ENCODE results near the gene PPBP. TPM values are rescaled to one million over a fixed set of nuclear protein-coding genes. Genes with fewer than 3 reads are reported as not detected.
"Not testable (repeated sequence)": the region's sequence is repeated elsewhere in the genome, so short reads cannot be mapped to it uniquely, and the experiment has no call there.

The PPBP gene
- total RNA-seq, 1 donor from 2014 or later, result not detected

DNA sequence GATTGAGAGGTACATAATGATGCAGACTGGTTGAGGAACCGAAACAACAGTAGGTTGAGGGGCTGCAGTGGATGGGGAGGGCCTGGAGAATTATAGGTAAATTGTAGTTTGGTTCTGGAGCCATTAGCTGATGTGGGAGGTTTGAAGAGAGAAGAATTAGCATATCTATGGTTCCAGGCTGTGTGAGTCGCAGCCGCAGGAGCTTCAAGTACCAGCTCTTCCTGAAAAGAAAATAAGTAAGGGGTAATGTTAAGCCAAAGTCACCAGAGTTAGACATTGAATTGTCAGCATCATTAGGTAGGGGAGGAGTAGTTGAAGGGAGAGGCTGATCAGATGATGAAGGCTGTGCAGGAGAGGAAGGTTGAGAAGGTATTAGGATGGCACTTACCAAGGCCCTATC is 35.6 kb downstream of the PPBP start:
- H3K4me1 Mint-ChIP-seq (ENCODE audit: unreplicated experiment), result no peaks in the 10 kb centered on the region
- peaks cover 30% of the 10 kb centered on the region for H3K27me3 Mint-ChIP-seq (ENCODE audit: unreplicated experiment)

DNA sequence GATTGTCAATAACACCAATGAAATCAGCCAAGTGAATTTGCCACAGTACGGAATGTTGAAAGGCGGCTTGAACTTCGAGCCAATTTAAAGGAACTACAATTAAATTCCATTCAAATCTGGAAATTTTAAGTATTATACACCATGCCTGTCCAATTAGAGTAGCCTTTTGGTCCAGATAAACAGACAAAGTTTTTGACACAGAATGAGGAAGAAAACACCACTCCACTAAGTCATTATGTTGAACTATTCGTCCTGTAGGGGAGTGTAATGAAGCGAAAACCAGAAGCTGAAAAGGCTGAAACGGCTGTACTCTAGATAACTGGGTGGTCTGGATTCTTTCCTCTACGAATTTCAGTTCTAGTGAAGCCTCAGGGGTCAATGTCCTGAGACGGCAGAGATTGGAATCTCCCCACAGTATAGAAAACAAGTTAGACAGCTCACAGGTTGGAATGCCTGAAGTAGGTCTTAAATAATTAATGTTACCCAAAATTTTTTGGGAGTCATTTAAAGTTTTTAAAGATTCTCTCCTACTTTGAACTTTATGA is 37.5 kb downstream of the PPBP start:
- DNase-seq (ENCODE audit: extremely low spot score, unreplicated experiment); H3K4me1 Mint-ChIP-seq (ENCODE audit: unreplicated experiment); H3K27ac Mint-ChIP-seq (ENCODE audit: unreplicated experiment); H3K9me3 Mint-ChIP-seq (ENCODE audit: unreplicated experiment); H3K4me3 Mint-ChIP-seq (ENCODE audit: unreplicated experiment); H3K36me3 Mint-ChIP-seq (ENCODE audit: unreplicated experiment): not testable (repeated sequence)
- H3K27me3 Mint-ChIP-seq (ENCODE audit: unreplicated experiment), result peaks cover 46% of the 10 kb centered on the region

More for the DNA sequence above, 35.6 kb downstream of the PPBP start:
- H3K36me3 Mint-ChIP-seq (ENCODE audit: unreplicated experiment), result peaks cover 9% of the 10 kb centered on the region
- DNase-seq (ENCODE audit: extremely low spot score, unreplicated experiment), result no peak
- no peak overlapping the region for H3K27ac Mint-ChIP-seq (ENCODE audit: unreplicated experiment)
- H3K4me3 Mint-ChIP-seq (ENCODE audit: unreplicated experiment), result no peak overlapping the region
- peaks cover 14% of the 10 kb centered on the region for H3K9me3 Mint-ChIP-seq (ENCODE audit: unreplicated experiment)
- TF ChIP-seq, protein P1, sequence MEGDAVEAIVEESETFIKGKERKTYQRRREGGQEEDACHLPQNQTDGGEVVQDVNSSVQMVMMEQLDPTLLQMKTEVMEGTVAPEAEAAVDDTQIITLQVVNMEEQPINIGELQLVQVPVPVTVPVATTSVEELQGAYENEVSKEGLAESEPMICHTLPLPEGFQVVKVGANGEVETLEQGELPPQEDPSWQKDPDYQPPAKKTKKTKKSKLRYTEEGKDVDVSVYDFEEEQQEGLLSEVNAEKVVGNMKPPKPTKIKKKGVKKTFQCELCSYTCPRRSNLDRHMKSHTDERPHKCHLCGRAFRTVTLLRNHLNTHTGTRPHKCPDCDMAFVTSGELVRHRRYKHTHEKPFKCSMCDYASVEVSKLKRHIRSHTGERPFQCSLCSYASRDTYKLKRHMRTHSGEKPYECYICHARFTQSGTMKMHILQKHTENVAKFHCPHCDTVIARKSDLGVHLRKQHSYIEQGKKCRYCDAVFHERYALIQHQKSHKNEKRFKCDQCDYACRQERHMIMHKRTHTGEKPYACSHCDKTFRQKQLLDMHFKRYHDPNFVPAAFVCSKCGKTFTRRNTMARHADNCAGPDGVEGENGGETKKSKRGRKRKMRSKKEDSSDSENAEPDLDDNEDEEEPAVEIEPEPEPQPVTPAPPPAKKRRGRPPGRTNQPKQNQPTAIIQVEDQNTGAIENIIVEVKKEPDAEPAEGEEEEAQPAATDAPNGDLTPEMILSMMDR (IDR thresholded peaks at IDR 0.05), result no peak

DNA sequence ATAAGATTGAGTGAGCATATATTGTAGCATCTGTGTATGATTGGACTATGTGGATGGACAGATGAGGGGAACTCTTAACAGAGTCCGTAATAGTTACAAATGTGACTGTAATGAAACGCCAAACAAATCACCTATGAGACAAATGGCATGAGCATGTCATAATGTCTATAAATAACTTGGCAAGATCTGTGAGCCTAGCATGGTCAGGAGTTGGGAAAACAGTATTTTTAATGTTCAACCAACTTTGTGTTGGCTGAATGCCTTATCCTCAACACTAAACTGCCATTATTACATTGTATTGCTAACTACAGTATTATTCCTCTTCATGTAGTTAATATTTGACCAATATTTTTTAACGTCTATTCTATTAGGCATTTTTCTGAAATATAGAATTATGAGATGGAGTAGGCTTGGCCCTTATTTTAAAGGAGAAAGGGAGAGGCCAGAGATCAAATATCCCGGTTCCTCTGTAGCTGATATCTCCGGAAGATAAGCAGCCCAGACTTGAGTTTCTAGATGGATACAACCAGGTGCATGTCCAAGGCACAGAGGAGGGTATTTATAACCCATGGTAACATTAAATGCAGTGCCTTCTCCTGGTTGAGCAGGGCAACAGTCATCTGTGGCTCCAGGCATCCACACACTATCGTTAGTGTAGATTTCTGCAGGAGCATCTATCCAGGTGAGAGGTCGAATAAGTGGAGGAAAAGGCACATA is 38.8 kb downstream of the PPBP start:
- DNase-seq (ENCODE audit: extremely low spot score, unreplicated experiment), result no peak
- H3K27me3 Mint-ChIP-seq (ENCODE audit: unreplicated experiment), result peaks cover 53% of the 10 kb centered on the region
- H3K4me1 Mint-ChIP-seq (ENCODE audit: unreplicated experiment), result peaks cover 5% of the 10 kb centered on the region
- TF ChIP-seq, protein P1 (IDR thresholded peaks at IDR 0.05), result no peak
- H3K4me3 Mint-ChIP-seq (ENCODE audit: unreplicated experiment), result no peak overlapping the region
- no peak overlapping the region for H3K27ac Mint-ChIP-seq (ENCODE audit: unreplicated experiment)
- no peaks in the 10 kb centered on the region for H3K36me3 Mint-ChIP-seq (ENCODE audit: unreplicated experiment)
- H3K9me3 Mint-ChIP-seq (ENCODE audit: unreplicated experiment), result peaks cover under 1% of the 10 kb centered on the region

DNA sequence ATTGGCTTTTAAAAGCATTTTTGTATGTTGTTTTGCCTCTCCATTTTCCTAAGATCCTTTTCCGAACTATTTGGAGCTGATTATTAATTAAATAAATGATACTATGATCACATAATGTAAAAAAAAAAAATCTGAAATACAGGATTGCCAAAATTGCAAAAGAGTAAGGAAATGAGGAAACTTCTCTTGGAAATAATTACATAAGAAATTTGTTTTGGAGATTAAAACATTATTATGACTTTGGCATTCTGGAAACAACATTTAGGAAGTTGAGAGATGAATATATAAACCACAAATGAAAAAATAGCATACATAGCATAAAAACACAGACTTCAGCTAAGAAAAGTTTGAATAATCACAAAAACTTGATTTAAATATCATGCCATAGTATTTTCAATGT is 39.7 kb downstream of the PPBP start:
- H3K27ac Mint-ChIP-seq (ENCODE audit: unreplicated experiment), result no peak overlapping the region
- TF ChIP-seq, protein P1 (IDR thresholded peaks at IDR 0.05), result no peak

DNA sequence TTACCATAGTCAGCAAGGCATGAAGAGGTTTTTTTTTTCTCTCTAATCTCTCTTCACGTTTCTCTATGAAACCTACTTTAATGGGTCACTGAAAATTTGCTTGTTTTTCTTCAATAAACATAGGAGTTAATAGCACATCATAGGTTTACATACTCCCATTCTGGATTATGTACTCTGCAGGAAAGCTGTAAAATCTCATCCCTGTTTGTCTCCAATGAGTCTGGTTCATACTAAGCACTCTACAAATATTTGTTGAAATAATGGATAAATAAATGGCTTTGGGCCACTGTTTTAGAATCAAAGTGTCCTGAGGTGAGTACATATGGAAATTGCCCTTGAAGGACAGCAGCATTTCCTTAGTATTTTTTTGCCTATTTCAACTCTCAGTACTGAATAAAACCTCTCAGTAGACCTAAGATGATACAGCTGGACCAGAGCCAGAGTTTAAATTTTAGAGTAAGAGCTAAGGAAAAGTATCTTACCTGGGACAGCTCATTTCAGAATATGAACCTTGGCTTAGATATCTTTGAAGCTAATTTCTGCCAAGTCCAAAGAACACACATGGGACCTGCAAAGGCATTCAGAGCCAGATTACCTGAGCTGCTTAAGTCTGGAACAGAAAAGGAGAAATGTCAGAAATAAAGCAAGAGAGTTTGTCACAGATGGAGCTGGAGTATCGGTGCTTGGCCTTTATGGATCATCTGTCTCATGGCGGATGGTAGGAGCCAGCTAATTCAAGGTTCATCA is 40.6 kb downstream of the PPBP start:
- Mint-ChIP-seq H3K9me3 (ENCODE audit: unreplicated experiment) (no peaks in the 10 kb centered on the region), H3K27me3 (ENCODE audit: unreplicated experiment) (peaks cover 65% of the 10 kb centered on the region), H3K4me3 (ENCODE audit: unreplicated experiment) (no peak overlapping the region), H3K27ac (ENCODE audit: unreplicated experiment) (no peak overlapping the region), H3K36me3 (ENCODE audit: unreplicated experiment) (peaks cover 2% of the 10 kb centered on the region), H3K4me1 (ENCODE audit: unreplicated experiment) (peaks cover 7% of the 10 kb centered on the region)
- no peak for DNase-seq (ENCODE audit: extremely low spot score, unreplicated experiment)
- TF ChIP-seq, protein P1 (IDR thresholded peaks at IDR 0.05), result no peak

More for the DNA sequence above, 39.7 kb downstream of the PPBP start:
- H3K9me3 Mint-ChIP-seq (ENCODE audit: unreplicated experiment), result no peaks in the 10 kb centered on the region
- H3K36me3 Mint-ChIP-seq (ENCODE audit: unreplicated experiment), result no peaks in the 10 kb centered on the region
- no peak overlapping the region for H3K4me3 Mint-ChIP-seq (ENCODE audit: unreplicated experiment)
- no peak for DNase-seq (ENCODE audit: extremely low spot score, unreplicated experiment)
- H3K27me3 Mint-ChIP-seq (ENCODE audit: unreplicated experiment), result peaks cover 60% of the 10 kb centered on the region
- H3K4me1 Mint-ChIP-seq (ENCODE audit: unreplicated experiment), result peaks cover 7% of the 10 kb centered on the region

Data from osteocyte (in vitro differentiated cells).